Measurements from ENCODE around the gene NOTCH2.

NOTCH2 gene

DNA sequence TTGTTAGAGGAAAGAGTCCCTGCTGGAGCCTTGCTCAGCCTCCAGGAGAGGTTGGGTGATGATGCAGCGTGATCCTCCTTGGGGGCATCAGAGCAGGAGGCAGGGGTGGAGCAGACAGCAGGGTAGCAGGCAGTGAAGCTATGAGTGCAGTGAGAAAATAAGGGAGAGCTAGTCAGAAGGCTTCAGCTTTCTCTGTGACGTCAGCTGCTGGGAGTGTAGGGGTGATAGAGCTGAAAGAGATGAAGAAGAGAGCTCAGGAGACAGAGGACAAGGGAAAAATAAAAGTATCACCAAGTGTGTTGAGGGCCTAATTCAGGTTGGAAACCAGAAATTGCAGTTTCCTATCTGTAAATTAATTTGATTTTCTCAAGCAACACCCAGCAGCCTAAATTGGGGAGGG is 170.9 kb downstream of the NOTCH2 start:
- TF ChIP-seq, protein P1, sequence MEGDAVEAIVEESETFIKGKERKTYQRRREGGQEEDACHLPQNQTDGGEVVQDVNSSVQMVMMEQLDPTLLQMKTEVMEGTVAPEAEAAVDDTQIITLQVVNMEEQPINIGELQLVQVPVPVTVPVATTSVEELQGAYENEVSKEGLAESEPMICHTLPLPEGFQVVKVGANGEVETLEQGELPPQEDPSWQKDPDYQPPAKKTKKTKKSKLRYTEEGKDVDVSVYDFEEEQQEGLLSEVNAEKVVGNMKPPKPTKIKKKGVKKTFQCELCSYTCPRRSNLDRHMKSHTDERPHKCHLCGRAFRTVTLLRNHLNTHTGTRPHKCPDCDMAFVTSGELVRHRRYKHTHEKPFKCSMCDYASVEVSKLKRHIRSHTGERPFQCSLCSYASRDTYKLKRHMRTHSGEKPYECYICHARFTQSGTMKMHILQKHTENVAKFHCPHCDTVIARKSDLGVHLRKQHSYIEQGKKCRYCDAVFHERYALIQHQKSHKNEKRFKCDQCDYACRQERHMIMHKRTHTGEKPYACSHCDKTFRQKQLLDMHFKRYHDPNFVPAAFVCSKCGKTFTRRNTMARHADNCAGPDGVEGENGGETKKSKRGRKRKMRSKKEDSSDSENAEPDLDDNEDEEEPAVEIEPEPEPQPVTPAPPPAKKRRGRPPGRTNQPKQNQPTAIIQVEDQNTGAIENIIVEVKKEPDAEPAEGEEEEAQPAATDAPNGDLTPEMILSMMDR (conservative IDR thresholded peaks at IDR 0.05; ENCODE audit: low read depth), result no peak
- ChIA-PET CTCF (interaction anchor here (0.6 kb wide), 1 partner anchor 13 kb away, joined by 3 read pairs; no protein-coding TSS in a partner anchor), POLR2A (ENCODE audit: low non-redundant PET) (no interaction called here)
- DNase-seq (ENCODE audit: low spot score), result no peak
- H3K27ac ChIP-seq, result no peak overlapping the region

DNA sequence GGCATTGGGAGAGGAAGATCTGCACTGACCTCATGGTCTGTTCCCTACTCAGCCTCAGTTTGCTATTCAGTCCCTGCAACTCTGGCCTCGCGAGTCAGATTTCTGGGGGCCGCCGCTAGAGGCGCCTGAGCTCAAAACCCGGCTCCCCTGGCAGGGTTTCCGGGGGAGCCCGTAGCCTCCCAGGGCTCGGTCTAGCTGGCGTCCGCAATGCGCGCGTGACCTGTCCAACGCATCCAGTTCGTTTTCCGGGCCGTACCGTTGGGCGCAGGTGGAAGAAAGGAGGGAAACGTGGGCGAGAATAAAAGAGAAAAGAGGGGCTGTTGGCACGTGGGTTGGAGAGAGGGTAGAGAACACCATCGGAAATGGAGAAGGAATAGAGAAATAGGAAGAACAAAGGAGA is 173.2 kb downstream of the NOTCH2 start, which contains the start of gene ADAM30:
Gene ADAM30, minus strand, starts transcription at position 213 of the 400 bp plus-strand sequence. Its CDS starts 179 bp downstream, at position 34.
- POLR2A ChIA-PET (ENCODE audit: low non-redundant PET), result no interaction called here

DNA sequence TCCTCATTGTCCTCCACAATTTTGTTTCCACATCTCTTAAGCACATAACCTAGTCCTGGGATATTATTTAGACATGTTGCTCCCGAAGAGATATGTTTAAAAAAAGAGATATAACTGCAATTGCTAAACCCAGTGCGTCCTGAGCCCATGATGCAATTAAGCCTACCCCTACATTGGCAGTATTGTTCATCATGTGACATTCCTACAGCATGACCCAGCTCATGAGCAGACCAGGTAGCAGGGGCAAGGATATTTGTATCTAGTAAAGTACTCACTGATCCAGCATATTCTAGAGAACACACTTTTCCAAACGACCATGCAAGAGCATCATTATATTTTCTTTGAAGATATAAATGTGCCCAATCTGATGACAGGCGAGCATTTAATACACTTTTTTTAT is 174.4 kb downstream of the NOTCH2 start:
- ChIA-PET POLR2A (ENCODE audit: low non-redundant PET) (no interaction called here), CTCF (no interaction called here)
- TF ChIP-seq, protein P1 (conservative IDR thresholded peaks at IDR 0.05; ENCODE audit: low read depth), result no peak
- peak; percentile 13 for DNase-seq (ENCODE audit: low spot score)
- no peak overlapping the region for H3K27ac ChIP-seq

More for the DNA sequence above, 173.2 kb downstream of the NOTCH2 start, which contains the start of gene ADAM30:
- TF ChIP-seq, protein P1 (conservative IDR thresholded peaks at IDR 0.05; ENCODE audit: low read depth), result no peak; the same call in 1 of the 2 replicates
- DNase-seq (ENCODE audit: low spot score), result no peak
- CTCF ChIA-PET, result no interaction called here
- no peak within 1 kb of the TSS for H3K27ac ChIP-seq

DNA sequence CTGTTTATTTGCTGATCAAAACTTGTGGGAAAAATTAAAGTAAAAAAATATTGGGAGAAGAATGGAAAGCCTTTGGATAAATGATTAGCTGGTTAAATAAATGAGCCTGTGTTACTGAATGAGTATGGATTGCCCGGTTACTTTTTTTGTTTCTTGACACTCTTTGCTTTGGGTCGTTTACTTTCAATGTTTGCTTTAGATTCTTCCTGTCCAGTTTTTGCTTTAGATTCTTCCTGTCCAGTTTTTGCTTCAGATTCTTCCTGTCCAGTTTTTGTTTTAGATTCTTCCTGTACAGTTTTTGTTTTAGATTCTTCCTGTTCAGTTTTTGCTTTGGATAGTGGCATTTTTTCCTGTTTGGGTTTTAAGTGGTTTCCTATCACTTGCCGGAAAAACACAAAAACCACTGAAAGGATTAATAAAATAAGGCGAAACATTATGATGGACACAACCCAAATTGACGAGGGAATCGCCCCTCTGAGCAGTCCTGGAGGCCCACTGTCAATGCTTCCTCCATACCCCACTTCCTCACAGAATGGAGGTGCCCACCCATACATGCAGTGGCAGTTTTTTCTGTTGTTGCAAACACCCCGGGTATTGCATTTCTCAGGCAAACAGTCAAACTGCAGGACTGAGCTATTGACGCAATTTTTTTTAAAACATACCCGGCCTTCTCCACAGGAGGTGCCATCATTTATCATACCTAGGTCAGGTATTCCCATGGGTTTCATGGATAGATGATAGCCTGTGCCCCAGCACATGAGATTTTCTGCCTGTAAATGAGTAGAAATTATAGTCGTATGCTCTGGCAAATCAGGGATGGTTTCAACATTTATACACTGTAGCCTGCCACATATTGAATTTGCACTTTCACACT is 175.4 kb downstream of the NOTCH2 start:
- H3K27ac ChIP-seq, result no peak overlapping the region
- TF ChIP-seq, protein P1 (conservative IDR thresholded peaks at IDR 0.05; ENCODE audit: low read depth), result no peak
- POLR2A ChIA-PET (ENCODE audit: low non-redundant PET), result interaction anchor here (0.6 kb wide), 1 partner anchor 140 kb away, joined by 3 read pairs; no protein-coding TSS in a partner anchor
- CTCF ChIA-PET, result no interaction called here
- no peak for DNase-seq (ENCODE audit: low spot score)

DNA sequence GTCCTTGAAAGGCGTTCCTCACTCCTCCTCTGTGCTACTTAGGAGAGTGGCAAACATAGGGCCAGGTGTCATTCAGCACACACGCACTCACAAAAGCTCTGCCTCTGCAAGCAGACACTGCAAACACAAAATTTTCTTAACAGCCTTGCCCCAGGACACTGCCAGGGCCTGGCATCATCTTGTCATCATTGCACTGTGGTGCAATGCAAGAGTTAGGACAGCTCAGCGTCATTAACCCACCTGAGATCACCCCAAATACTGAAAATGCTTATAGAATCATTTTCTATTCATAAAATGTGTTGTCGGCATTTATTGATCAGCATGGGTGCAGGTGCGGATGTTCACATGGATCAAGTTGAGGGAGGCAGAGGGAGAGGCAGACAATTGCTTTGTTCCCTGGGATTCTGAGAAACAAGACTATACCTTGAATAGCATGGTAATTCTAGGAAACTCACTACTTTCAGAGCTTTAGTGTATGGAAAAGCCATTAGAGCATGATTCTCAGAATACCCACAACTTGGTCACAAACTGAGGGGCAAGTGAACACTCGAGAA is 176.1 kb downstream of the NOTCH2 start:
- DNase-seq (ENCODE audit: low spot score), result no peak
- POLR2A ChIA-PET (ENCODE audit: low non-redundant PET), result interaction anchor here (0.6 kb wide), 1 partner anchor 139 kb away, joined by 3 read pairs; no protein-coding TSS in a partner anchor
- TF ChIP-seq, protein P1 (conservative IDR thresholded peaks at IDR 0.05; ENCODE audit: low read depth), result no peak
- no peak overlapping the region for H3K27ac ChIP-seq
- CTCF ChIA-PET, result no interaction called here

DNA sequence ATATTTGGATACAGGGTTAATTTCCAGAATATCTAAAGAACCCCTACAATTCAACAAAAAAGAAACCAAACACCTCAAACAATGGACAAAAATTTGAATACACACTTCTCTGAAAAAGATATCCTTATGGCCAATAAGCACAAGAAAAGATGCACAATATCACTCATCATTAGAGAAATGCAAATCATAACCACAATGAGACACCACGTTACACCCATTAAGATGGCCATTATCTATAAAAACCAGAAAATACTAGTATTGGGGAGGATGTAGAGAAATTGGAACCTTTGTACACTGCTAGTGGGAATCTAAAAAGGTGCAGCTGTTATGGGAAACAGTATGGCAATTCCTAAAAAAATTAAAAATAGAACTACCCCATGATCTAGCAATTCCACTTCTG is 178.1 kb downstream of the NOTCH2 start:
- H3K27ac ChIP-seq, result no peak overlapping the region
- ChIA-PET POLR2A (ENCODE audit: low non-redundant PET) (no interaction called here), CTCF (no interaction called here)
- no peak for DNase-seq (ENCODE audit: low spot score)
- TF ChIP-seq, protein P1 (conservative IDR thresholded peaks at IDR 0.05; ENCODE audit: low read depth), result no peak
